GM18517 (cell line): Measurements from ENCODE around the gene KCNIP3.
"Not testable (repeated sequence)": the region's sequence is repeated elsewhere in the genome, so short reads cannot be mapped to it uniquely, and the experiment has no call there.

Source experiments
- ATAC-seq: cut with Tn5 transposase; IDR thresholded peaks from one replicate; pipeline ENCODE4 v1.9.1; 2021; ENCODE audit warnings: mild to moderate bottlenecking, moderate library complexity; ENCODE audit not compliant: unreplicated experiment

KCNIP3 gene

DNA sequence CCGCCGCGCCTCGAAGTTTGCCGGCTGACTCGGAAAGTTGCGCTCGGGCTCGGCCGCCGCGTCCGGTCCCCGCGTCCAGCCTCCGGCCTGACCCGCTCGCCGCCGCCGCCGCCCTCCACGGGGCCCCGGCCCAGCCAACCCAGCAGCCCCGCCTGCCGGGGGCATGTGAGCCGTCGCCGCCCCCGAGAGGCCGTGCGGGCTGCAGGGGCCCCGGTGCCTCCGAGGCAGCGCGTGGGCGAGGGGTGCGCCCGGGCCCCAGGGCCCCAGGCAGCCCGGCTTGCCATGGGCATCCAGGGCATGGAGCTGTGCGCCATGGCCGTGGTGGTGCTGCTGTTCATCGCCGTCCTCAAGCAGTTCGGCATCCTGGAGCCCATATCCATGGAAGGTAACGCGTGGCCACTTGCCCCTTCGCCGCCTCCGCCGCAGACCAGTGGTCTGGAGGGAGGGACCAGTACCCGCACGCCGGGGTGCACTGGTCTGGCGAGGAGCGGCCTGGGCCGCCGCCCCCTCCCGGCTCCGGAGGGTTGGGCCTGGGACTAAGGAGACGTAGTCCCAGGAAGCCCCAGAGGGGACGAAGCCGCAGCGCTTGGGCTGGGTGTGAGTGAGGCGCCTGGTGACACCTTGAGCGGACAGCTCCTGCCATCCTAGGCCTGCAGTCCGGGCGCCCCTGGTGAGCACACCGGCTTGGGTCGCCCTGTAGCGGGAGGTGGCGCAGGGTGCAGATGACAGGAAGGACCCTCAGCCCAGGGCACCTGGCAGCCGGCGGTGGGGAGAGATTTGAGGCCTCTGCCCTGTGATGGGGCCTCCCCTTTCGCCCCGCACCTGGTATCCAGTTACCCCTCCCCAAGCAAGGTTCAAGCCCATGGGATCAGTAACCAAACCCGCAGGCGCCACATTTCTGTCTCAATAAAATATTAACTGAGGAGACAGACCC lies 49.9 kb downstream of the KCNIP3 start:
- no peak for ATAC-seq

DNA sequence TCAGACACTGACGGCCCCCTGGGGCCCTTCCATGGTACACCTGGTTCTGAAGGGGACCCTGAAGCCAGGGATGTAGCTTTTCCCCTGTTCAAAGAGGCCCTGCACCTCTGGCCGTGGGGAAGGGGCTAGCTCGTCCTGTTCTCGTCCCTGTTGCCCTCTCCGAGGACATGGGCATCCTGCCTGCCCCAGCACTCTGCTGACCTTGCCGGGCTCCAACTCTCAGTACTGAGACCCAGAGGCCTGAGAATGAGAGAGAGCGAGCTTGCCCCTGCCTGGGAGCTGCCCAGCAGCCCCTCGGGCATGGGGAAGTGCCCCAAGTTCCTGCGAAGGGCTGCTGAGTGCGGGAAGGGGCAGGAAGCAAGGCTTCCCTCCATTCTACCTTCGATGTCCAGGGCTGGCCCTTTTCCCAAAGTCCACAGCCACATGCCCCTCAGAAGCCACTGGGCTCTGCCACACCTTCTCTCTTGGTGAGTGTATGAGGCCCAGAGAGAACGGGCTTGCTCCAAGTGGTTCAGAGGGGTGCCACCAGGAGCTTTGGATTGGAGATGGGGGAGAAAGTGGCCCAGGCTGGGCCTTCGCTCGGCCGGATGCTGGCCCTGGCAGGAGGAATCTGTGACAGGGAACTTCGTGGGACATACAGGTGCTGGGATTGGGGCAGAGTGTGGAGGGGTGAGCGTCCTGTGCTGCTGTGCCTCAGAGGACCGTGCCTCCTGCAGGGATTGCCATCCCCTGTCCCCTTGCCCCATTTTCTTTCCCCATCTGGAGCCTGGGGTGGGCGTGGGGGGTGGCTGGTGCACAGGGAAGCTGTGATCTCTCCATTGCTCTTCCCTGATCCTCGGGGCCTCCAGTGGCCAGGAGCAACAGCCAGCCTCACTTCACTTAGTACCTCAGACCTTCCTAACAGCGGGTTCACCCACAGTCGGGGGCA lies 50.8 kb downstream of the KCNIP3 start:
- no peak for ATAC-seq

GRCh38 chr2:95348609-95349567 lies 51.7 kb downstream of the KCNIP3 start:
- ATAC-seq = no peak

GRCh38 chr2:95349568-95350322 lies 52.6 kb downstream of the KCNIP3 start:
- no peak for ATAC-seq

GRCh38 chr2:95350368-95350767 lies 53.2 kb downstream of the KCNIP3 start:
- no peak for ATAC-seq

GRCh38 chr2:95350774-95351597 lies 53.8 kb downstream of the KCNIP3 start:
- ATAC-seq = no peak

- ATAC-seq = no peak
These were observed 54.4 kb downstream of the KCNIP3 start for GRCh38 chr2:95351598-95351915.

DNA sequence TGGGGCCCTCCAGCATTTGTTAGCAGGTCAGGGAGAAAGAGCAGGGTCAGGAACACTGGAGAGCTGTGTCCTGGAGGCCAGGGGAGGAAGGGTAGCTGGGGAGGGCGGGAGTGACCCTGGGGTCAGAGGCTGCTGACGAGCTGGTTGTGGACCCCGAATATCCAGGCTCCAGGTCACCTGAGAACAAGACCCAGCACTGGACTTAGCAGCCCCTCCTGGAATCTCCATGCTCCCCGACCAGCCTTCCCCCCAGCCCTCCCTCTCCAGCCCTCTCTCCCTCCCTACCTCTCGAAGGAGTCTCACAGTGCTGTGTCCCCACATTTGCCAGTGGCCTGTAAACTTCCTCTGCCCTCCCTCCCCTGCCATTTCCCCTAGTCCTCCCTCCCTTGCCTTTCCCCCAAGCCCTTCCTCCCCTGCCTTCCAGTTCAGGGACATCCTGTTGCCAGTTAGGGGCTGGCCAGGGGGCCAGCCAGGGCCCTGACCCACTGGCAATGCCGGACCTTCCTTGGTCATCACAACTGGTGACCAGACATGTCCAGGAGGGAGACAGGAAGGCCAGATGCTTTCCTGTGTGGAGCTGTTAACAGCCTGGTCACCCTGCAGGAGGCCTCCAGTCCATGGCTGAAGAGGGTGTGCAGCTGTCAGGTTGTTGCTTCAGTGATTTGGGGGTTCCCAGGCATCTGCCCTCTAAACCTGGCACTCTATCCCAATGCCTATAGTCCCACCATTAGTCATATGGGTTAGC lies 55.3 kb downstream of the KCNIP3 start:
- no peak for ATAC-seq

GRCh38 chr2:95353055-95353575 lies 56.0 kb downstream of the KCNIP3 start:
- no peak for ATAC-seq

- ATAC-seq = no peak
These were observed 56.7 kb downstream of the KCNIP3 start for GRCh38 chr2:95353613-95354468.

DNA sequence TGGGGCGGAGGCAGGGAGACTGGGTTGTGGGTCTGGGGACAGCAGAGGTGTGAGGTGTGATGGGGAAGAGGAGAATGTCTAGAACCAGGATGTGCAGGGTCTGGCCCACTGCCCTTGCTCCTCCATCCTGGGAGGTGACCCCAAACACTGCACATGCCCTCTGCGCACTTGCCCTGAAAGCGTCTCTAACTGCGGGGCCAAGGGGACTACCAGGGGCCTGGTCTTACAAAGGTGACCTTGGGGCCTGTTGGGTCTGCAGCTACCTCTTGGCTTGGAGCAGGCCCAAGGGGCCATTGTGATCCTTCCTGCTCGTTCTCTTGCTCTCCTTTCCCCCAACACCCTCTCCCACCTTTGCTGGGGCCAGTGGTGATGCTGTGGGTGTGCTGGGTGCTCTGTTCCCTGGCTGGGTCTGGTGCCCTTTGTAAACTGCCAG lies 57.3 kb downstream of the KCNIP3 start:
- no peak for ATAC-seq

GRCh38 chr2:95354925-95355324 lies 57.8 kb downstream of the KCNIP3 start:
- no peak for ATAC-seq

GRCh38 chr2:95355486-95355885 lies 58.3 kb downstream of the KCNIP3 start:
- not testable (repeated sequence) for ATAC-seq

DNA sequence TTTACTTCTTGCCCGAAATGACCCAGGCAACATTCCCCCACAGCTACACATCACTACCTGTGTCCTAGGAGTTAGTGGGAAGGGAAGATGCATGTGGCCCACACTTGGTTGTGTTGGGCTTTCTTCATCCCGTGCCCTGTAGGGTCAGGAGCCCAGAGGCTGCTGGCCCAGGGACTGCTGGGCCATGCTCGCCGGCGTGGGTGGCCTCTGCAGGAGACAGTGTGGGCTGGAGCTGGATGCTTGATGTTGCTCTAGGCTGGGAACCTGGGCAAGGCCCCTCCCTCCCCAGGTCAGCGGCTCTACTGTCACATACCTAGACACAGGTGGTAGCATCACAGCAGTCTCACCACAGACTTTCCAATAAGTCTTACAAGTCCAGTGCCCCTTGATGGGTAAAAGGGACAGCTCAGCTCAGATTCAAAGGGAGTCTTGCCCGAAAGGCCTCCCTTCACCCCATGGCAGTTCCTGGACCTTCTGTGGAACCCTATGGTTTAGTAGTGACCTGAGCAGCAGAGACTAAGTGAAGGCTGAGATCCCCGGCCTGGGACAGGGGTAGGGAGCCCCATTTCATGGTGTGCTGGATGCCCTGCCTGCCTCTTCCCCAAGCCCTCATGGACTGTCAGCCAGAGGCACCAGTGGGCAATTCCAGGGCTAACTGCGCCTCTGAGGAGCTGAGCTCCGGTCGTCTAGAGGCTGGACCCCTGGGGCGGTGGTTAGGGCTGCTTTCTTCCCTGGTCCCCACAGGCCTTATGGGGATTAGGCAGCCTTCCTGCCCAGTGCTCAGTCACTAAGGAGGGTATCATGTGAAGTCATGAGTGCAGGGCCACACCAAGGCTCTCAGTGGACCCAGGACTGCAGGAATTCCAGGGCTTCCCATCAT lies 59.9 kb downstream of the KCNIP3 start:
- ATAC-seq = no peak

DNA sequence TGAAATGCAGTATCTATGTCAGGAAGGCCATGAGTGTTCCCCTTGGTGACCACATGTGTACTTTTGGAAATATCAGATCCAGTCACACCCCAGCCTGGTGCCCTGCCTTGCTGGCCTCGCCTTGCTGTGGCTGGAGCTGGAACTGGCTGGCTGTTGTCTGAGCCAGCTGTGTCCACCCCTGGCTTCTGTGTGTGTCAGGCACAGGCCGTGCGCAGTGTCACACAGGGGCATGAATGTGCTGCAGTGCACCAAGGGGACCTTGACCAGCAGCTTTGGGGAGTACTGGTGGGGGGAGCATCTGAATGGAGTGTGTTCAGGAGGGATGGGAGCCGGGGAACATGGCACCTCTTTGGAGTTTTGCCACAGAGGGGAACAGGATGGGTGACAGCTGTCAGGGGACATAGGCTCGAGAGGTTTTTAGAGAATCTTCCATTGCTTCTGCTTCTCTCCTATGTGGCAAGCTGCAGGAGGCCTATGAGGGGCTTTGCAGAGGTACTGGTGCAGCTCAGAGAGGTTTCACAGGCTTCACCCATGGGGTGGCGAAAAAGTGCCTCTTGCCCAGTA lies 60.7 kb downstream of the KCNIP3 start:
- no peak for ATAC-seq

- ATAC-seq = no peak
These were observed 61.9 kb downstream of the KCNIP3 start for GRCh38 chr2:95359031-95359430.
